ENCODE measurements around the gene ZNF341.

DNA sequence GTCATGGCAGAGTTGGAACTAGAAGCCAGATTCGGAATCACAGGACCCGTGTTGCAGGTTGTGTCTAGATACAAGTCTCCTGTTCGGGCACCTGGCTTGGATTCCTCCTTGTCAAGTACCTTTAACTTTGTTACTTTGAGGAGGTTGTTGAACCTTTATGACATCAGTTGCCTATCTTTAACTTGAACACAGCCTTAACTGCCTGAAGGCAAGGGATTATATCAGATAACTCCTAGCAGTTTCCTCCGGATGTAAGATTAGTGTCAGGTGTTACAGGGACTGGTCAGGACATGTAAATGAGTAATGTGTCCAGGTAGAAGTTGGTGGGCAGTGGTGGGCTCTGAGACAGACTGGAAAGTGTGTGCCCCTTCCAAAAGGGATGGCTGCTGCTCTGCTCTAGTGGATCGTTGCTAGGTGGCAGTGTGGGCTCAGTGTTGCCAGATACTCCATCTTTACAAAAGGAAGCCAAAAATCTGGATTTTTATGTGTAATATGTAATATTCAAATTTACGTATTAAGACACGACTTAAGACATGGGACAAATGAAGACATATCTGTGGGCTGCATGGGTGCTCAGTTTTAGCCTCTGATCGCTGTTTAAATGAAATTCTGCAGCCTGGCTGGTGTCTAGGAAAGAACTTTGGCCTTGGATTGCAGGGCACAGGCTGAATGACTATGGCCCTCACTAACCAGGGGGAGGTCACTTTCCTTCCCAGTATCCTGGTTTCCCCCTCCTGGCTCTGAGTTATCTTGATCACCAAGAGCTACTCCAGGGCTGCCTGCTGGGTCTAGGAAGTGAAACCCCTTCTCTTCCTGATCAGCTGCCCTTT lies 106.5 kb downstream of the ZNF341 start:
- TF ChIP-seq ZBTB17 (CRISPR knock-in tag; IDR thresholded peaks at IDR 0.05) (no peak), ZNF263 (CRISPR knock-in tag; IDR thresholded peaks at IDR 0.05; ENCODE audit: borderline replicate concordance) (no peak), POLR2AphosphoS5 (IDR thresholded peaks at IDR 0.05; ENCODE audit: control insufficient read depth, insufficient read depth, low read depth, low read length) (no peak)
- TF ChIP-seq, protein P1, sequence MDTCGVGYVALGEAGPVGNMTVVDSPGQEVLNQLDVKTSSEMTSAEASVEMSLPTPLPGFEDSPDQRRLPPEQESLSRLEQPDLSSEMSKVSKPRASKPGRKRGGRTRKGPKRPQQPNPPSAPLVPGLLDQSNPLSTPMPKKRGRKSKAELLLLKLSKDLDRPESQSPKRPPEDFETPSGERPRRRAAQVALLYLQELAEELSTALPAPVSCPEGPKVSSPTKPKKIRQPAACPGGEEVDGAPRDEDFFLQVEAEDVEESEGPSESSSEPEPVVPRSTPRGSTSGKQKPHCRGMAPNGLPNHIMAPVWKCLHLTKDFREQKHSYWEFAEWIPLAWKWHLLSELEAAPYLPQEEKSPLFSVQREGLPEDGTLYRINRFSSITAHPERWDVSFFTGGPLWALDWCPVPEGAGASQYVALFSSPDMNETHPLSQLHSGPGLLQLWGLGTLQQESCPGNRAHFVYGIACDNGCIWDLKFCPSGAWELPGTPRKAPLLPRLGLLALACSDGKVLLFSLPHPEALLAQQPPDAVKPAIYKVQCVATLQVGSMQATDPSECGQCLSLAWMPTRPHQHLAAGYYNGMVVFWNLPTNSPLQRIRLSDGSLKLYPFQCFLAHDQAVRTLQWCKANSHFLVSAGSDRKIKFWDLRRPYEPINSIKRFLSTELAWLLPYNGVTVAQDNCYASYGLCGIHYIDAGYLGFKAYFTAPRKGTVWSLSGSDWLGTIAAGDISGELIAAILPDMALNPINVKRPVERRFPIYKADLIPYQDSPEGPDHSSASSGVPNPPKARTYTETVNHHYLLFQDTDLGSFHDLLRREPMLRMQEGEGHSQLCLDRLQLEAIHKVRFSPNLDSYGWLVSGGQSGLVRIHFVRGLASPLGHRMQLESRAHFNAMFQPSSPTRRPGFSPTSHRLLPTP (IDR thresholded peaks at IDR 0.05; ENCODE audit: borderline replicate concordance, extremely low read depth, insufficient read length), result no peak
- TF ChIP-seq, protein P2, sequence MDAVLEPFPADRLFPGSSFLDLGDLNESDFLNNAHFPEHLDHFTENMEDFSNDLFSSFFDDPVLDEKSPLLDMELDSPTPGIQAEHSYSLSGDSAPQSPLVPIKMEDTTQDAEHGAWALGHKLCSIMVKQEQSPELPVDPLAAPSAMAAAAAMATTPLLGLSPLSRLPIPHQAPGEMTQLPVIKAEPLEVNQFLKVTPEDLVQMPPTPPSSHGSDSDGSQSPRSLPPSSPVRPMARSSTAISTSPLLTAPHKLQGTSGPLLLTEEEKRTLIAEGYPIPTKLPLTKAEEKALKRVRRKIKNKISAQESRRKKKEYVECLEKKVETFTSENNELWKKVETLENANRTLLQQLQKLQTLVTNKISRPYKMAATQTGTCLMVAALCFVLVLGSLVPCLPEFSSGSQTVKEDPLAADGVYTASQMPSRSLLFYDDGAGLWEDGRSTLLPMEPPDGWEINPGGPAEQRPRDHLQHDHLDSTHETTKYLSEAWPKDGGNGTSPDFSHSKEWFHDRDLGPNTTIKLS (IDR thresholded peaks at IDR 0.05; ENCODE audit: borderline replicate concordance, low read depth), result no peak
- TF ChIP-seq, protein P3, sequence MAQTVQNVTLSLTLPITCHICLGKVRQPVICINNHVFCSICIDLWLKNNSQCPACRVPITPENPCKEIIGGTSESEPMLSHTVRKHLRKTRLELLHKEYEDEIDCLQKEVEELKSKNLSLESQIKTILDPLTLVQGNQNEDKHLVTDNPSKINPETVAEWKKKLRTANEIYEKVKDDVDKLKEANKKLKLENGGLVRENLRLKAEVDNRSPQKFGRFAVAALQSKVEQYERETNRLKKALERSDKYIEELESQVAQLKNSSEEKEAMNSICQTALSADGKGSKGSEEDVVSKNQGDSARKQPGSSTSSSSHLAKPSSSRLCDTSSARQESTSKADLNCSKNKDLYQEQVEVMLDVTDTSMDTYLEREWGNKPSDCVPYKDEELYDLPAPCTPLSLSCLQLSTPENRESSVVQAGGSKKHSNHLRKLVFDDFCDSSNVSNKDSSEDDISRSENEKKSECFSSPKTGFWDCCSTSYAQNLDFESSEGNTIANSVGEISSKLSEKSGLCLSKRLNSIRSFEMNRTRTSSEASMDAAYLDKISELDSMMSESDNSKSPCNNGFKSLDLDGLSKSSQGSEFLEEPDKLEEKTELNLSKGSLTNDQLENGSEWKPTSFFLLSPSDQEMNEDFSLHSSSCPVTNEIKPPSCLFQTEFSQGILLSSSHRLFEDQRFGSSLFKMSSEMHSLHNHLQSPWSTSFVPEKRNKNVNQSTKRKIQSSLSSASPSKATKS (CRISPR knock-in tag; IDR thresholded peaks at IDR 0.05), result no peak
- TF ChIP-seq, protein P4, sequence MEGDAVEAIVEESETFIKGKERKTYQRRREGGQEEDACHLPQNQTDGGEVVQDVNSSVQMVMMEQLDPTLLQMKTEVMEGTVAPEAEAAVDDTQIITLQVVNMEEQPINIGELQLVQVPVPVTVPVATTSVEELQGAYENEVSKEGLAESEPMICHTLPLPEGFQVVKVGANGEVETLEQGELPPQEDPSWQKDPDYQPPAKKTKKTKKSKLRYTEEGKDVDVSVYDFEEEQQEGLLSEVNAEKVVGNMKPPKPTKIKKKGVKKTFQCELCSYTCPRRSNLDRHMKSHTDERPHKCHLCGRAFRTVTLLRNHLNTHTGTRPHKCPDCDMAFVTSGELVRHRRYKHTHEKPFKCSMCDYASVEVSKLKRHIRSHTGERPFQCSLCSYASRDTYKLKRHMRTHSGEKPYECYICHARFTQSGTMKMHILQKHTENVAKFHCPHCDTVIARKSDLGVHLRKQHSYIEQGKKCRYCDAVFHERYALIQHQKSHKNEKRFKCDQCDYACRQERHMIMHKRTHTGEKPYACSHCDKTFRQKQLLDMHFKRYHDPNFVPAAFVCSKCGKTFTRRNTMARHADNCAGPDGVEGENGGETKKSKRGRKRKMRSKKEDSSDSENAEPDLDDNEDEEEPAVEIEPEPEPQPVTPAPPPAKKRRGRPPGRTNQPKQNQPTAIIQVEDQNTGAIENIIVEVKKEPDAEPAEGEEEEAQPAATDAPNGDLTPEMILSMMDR (IDR thresholded peaks at IDR 0.05 in 2 of 3, conservative IDR thresholded peaks at IDR 0.05 in 1 of 3; ENCODE audit: insufficient read depth in 2 of 3, low read depth in 1 of 3, low read length in 3 of 3), result peak in 2 of 3 experiments; percentile 24 to 37; a peak in 1 of 6 replicates

Measured in K562 (cell line).